K562 (cell line): ENCODE data around the gene SYMPK. TPM values are rescaled to one million over a fixed set of nuclear protein-coding genes. Genes with fewer than 3 reads are reported as not detected.

Source experiments
- NR2C2 ChIP-seq, 2 experiments: fragments of 200-800 bp in 1 of 2; sonication (Bioruptor generic) in 1 of 2; sonication (generic) in 1 of 2; formaldehyde crosslinking in 1 of 2; IDR thresholded peaks; 2 replicates each; pipeline versions ENCODE4 v1.6.1 to v1.8.0; 2016 to 2022; ENCODE audit warnings: mild to moderate bottlenecking in 1 of 2, missing compliant biosample characterization in 1 of 2, missing genetic modification characterization in 1 of 2, missing genetic modification reagents in 1 of 2
- RAD51 ChIP-seq: fragments of 450-650 bp; IDR thresholded peaks from 2 replicates; pipeline ENCODE4 v1.7.1; 2016; ENCODE audit warnings: low read depth, mild to moderate bottlenecking, borderline replicate concordance
- polyA plus RNA-seq, 8 experiments: library from polyadenylated mRNA; depleted of rRNA in 4 of 8; stranded (reverse) in 5 of 8; unstranded in 3 of 8; fragments of >200 nt; fragmentation: Nextera tagmentation in 2 of 8; fragmentation: Illumina TruSeq in 1 of 8; extraction: Ambion mirVana in 2 of 8; extraction: Trizol in 1 of 8; gene quantifications; 2 replicates each; pipeline versions ENCODE4 v1.2.1 to v1.2.3, GENCODE V29; 2011 to 2014; ENCODE audit warnings: inconsistent platforms in 1 of 8, missing spikeins in 1 of 8
- total RNA-seq, 7 experiments: library from RNA; depleted of rRNA in 6 of 7; stranded (reverse); fragments of >200 nt in 6 of 7; fragmentation: Illumina TruSeq in 2 of 7; extraction: Trizol in 2 of 7; gene quantifications; 2 replicates each; pipeline versions ENCODE4 v1.2.1 to v1.2.3, GENCODE V29; 2011 to 2021; ENCODE audit warnings: low replicate concordance in 1 of 7
- TF ChIP-seq, protein P1 (sequence below), 2 experiments: fragments of 150-350 bp in 1 of 2; IDR thresholded peaks; 2 replicates each; pipeline ENCODE4 v1.6.1; 2012 to 2016; ENCODE audit warnings: low read depth in 2 of 2, low read length in 2 of 2, mild to moderate bottlenecking in 1 of 2, moderate library complexity in 1 of 2
- TF ChIP-seq, protein P2 (sequence below): fragments of 200-600 bp; sonication (generic); IDR thresholded peaks from one replicate; pipeline ENCODE4 v1.6.1; 2012; ENCODE audit warnings: mild to moderate bottlenecking, low read depth, low read length, inconsistent platforms
- TF ChIP-seq, protein P3 (sequence below): fragments of 450-650 bp; IDR thresholded peaks from 2 replicates; pipeline ENCODE4 v1.7.1; 2018; ENCODE audit warnings: mild to moderate bottlenecking, low read depth; ENCODE audit not compliant: partially characterized antibody

SYMPK gene
- total and polyA plus RNA-seq, 9 of the 15 experiments (the other 6 are each of a cell fraction or from before 2014, with no cell fraction given): 0.73 to 95.5 (median 58.4) TPM

DNA sequence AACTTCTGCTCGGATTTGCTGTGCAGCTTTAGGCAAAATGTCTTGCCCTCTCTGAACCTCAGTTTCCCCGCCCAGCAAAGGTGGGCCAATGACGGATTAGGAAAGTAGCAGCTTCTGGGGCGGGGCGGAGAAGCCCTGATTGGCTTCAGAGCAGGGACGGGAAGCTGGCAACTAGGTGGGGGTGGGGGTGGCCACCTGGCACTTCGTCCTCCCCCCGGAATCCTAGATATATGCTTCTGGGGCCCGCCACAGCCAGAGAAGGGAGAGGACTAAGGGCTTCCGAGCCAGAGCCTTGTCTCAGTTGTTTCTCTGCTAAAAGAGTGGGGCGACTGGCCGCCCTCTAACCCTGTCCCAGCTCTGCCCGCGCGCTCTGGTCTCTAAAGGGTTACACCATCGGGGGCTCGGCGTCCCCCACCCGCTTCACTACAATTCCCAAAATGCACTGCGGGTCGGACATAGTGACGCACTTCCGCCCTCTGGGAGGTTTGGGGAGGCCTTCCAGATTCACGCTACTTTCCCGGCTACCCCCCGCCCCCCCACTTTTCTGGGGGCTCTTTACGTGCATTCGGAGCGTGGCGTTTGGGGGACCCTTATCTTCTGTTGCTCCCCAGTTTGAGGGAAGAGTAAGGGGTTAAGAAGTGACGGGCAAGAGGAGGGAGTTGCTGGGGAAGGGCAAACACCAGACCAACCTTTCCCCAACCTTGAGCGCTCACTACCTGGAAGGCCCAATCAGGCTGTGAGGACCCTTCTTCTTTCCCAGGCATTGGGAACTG lies 23.7 kb upstream of the SYMPK start (continued):
- TF ChIP-seq, protein P1, sequence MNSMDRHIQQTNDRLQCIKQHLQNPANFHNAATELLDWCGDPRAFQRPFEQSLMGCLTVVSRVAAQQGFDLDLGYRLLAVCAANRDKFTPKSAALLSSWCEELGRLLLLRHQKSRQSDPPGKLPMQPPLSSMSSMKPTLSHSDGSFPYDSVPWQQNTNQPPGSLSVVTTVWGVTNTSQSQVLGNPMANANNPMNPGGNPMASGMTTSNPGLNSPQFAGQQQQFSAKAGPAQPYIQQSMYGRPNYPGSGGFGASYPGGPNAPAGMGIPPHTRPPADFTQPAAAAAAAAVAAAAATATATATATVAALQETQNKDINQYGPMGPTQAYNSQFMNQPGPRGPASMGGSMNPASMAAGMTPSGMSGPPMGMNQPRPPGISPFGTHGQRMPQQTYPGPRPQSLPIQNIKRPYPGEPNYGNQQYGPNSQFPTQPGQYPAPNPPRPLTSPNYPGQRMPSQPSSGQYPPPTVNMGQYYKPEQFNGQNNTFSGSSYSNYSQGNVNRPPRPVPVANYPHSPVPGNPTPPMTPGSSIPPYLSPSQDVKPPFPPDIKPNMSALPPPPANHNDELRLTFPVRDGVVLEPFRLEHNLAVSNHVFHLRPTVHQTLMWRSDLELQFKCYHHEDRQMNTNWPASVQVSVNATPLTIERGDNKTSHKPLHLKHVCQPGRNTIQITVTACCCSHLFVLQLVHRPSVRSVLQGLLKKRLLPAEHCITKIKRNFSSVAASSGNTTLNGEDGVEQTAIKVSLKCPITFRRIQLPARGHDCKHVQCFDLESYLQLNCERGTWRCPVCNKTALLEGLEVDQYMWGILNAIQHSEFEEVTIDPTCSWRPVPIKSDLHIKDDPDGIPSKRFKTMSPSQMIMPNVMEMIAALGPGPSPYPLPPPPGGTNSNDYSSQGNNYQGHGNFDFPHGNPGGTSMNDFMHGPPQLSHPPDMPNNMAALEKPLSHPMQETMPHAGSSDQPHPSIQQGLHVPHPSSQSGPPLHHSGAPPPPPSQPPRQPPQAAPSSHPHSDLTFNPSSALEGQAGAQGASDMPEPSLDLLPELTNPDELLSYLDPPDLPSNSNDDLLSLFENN (IDR thresholded peaks at IDR 0.05; ENCODE audit: low read depth in 2 of 2, low read length in 2 of 2): no peak
- TF ChIP-seq, protein P2, sequence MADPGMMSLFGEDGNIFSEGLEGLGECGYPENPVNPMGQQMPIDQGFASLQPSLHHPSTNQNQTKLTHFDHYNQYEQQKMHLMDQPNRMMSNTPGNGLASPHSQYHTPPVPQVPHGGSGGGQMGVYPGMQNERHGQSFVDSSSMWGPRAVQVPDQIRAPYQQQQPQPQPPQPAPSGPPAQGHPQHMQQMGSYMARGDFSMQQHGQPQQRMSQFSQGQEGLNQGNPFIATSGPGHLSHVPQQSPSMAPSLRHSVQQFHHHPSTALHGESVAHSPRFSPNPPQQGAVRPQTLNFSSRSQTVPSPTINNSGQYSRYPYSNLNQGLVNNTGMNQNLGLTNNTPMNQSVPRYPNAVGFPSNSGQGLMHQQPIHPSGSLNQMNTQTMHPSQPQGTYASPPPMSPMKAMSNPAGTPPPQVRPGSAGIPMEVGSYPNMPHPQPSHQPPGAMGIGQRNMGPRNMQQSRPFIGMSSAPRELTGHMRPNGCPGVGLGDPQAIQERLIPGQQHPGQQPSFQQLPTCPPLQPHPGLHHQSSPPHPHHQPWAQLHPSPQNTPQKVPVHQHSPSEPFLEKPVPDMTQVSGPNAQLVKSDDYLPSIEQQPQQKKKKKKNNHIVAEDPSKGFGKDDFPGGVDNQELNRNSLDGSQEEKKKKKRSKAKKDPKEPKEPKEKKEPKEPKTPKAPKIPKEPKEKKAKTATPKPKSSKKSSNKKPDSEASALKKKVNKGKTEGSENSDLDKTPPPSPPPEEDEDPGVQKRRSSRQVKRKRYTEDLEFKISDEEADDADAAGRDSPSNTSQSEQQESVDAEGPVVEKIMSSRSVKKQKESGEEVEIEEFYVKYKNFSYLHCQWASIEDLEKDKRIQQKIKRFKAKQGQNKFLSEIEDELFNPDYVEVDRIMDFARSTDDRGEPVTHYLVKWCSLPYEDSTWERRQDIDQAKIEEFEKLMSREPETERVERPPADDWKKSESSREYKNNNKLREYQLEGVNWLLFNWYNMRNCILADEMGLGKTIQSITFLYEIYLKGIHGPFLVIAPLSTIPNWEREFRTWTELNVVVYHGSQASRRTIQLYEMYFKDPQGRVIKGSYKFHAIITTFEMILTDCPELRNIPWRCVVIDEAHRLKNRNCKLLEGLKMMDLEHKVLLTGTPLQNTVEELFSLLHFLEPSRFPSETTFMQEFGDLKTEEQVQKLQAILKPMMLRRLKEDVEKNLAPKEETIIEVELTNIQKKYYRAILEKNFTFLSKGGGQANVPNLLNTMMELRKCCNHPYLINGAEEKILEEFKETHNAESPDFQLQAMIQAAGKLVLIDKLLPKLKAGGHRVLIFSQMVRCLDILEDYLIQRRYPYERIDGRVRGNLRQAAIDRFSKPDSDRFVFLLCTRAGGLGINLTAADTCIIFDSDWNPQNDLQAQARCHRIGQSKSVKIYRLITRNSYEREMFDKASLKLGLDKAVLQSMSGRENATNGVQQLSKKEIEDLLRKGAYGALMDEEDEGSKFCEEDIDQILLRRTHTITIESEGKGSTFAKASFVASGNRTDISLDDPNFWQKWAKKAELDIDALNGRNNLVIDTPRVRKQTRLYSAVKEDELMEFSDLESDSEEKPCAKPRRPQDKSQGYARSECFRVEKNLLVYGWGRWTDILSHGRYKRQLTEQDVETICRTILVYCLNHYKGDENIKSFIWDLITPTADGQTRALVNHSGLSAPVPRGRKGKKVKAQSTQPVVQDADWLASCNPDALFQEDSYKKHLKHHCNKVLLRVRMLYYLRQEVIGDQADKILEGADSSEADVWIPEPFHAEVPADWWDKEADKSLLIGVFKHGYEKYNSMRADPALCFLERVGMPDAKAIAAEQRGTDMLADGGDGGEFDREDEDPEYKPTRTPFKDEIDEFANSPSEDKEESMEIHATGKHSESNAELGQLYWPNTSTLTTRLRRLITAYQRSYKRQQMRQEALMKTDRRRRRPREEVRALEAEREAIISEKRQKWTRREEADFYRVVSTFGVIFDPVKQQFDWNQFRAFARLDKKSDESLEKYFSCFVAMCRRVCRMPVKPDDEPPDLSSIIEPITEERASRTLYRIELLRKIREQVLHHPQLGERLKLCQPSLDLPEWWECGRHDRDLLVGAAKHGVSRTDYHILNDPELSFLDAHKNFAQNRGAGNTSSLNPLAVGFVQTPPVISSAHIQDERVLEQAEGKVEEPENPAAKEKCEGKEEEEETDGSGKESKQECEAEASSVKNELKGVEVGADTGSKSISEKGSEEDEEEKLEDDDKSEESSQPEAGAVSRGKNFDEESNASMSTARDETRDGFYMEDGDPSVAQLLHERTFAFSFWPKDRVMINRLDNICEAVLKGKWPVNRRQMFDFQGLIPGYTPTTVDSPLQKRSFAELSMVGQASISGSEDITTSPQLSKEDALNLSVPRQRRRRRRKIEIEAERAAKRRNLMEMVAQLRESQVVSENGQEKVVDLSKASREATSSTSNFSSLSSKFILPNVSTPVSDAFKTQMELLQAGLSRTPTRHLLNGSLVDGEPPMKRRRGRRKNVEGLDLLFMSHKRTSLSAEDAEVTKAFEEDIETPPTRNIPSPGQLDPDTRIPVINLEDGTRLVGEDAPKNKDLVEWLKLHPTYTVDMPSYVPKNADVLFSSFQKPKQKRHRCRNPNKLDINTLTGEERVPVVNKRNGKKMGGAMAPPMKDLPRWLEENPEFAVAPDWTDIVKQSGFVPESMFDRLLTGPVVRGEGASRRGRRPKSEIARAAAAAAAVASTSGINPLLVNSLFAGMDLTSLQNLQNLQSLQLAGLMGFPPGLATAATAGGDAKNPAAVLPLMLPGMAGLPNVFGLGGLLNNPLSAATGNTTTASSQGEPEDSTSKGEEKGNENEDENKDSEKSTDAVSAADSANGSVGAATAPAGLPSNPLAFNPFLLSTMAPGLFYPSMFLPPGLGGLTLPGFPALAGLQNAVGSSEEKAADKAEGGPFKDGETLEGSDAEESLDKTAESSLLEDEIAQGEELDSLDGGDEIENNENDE: no peak
- TF ChIP-seq RAD51: 0 out of 2 replicates have a peak, but pooled peaks have one; percentile 22
- no peak for TF ChIP-seq NR2C2 (CRISPR knock-in tag; IDR thresholded peaks at IDR 0.05)
- TF ChIP-seq NR2C2 (tag; IDR thresholded peaks at IDR 0.05): peak; percentile 69; the same call in 1 of the 2 replicates
- TF ChIP-seq, protein P3, sequence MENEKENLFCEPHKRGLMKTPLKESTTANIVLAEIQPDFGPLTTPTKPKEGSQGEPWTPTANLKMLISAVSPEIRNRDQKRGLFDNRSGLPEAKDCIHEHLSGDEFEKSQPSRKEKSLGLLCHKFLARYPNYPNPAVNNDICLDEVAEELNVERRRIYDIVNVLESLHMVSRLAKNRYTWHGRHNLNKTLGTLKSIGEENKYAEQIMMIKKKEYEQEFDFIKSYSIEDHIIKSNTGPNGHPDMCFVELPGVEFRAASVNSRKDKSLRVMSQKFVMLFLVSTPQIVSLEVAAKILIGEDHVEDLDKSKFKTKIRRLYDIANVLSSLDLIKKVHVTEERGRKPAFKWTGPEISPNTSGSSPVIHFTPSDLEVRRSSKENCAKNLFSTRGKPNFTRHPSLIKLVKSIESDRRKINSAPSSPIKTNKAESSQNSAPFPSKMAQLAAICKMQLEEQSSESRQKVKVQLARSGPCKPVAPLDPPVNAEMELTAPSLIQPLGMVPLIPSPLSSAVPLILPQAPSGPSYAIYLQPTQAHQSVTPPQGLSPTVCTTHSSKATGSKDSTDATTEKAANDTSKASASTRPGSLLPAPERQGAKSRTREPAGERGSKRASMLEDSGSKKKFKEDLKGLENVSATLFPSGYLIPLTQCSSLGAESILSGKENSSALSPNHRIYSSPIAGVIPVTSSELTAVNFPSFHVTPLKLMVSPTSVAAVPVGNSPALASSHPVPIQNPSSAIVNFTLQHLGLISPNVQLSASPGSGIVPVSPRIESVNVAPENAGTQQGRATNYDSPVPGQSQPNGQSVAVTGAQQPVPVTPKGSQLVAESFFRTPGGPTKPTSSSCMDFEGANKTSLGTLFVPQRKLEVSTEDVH: peak; percentile 15
